ENCODE measurements around the gene PROX1.

Gene PROX1

DNA sequence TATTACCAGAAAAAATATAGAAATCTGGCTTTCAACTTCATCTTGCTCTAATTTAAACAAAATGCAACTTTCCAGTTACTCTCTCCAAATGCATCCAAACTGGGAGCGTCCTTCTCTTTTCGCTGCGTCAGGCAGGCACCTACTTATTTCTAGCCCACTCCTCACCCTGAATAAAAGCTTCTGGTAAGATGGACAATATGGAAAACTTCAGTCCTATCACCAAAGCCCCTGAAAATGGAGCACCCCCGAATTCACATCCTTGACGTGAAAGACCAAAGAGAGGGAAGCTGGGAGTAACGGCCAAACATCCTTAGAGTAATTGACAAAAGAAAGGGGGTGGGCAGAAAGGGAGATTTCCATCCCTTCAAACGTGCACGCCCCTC is 5.5 kb upstream of the PROX1 start:
- no peak for DNase-seq

DNA sequence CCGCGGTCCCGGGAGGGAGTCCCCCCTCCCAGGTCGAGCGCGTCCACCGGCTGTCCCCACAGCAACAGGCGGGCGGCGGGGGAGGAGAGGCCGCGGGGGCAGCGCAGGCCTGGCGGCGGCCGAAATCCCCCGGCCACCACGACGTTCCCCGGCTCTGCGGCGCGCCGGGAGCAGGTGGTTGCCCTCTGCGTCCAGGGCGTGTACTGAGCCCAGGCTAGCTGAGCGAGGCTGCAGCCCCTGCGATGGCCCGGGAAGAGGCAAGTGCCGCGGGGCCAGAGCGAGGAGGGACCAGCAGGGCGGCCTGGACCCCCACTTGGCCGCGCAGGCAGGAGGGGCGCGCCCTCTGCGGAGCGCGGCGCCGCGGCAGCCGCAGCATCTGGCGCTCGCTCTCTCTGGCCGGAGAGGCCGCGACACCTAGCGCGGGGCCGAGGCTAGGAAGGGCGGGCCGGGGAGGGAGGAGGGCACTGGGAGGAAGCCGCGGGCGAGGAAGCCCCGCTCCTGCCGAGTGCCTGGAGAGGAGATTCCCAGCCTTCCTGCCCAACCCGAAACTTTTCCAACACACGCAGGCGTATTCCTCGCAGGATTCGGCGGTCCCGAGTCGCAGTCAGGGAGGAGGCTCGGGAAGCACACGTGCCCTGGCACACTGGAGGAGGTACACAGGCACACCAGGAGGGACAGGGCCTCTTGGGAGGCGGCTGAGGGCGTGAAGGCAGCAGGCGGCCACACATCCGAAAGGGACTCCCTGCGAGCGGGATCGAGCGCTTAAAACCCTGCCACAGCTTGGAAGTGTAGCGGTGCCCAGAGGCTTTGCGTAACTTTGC is 4.9 kb upstream of the PROX1 start:
- DNase-seq, result no peak

DNA sequence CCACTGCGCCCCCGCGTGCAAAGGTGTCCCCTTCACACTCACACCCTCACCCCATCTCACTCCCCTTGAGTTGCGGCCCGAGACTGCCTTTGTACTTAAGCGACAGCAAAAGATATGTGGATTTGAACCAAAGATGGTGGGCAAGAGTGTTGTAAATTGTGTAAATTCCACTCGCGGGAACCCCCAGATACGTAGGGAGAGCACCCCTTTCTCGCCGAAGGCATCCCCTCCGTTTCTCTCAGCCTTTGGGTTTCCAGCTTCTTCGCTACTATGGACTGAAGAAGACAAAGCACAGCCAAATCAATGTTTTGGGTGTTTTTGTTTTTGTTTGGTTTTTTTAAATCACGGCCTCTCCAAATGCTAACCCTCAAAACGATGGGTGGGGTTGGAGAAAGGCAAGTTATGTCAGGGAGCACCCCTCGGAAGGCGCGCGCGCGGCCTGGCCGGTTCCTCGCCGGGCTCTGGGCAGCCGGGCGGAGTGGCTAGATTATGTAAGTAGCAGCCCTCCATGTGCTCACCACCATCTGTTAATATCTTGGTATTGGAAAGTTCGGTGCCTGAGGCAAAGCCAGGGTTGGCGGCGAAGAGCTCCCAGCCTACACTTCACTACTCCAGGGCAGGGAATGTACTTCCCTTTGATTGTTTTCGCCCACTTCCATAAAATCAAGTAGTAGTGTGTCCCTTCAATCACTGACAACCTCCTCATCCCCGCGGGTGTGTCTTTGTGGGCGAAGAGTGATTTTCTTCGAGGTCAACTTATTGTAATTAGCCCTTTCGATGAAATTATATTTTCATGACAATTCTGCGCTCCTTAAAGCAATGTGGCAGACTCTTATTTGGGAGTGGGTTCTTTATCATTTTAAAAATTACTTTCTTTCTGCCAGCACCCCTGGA is 4.0 kb upstream of the PROX1 start:
- DNase-seq, result no peak

DNA sequence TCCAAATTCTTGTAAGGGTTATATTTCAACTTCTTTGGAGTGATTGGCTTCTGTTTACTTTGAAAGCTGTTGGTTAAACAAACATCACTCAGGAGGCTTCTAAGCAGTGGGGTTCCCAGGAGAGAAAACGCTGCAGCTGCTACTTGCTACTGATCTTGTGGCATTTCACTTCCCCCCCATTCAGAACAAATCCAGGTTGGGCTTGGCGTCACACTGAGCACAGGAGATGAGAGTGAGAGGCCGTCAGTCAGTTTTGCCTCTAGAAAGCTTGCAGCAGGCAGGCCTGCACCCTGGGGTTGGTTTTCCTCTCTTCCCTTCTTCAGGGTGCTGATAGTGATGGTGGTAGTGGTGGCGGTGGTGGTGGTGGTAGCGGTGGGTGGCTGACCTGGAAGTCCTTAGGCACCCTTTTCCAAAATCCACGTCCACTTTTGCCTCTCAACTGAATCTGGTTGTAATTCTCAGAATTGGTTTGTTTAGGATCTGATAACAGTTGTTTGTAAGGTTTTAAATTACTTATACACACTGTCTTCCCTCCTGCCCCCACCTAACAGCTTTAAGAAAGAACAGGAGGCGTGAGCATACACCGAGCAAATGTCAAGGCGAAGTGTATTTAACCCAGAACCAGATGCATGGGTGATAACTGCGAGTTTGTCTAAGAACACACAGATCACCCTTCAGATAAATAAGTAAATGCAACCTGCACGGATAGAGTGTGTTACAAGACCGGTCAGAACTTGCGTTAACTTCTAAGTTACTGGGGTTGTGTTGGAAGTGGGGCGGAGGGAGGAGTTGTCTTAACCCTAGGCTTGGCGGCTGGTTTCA is 3.2 kb upstream of the PROX1 start:
- DNase-seq, result no peak

DNA sequence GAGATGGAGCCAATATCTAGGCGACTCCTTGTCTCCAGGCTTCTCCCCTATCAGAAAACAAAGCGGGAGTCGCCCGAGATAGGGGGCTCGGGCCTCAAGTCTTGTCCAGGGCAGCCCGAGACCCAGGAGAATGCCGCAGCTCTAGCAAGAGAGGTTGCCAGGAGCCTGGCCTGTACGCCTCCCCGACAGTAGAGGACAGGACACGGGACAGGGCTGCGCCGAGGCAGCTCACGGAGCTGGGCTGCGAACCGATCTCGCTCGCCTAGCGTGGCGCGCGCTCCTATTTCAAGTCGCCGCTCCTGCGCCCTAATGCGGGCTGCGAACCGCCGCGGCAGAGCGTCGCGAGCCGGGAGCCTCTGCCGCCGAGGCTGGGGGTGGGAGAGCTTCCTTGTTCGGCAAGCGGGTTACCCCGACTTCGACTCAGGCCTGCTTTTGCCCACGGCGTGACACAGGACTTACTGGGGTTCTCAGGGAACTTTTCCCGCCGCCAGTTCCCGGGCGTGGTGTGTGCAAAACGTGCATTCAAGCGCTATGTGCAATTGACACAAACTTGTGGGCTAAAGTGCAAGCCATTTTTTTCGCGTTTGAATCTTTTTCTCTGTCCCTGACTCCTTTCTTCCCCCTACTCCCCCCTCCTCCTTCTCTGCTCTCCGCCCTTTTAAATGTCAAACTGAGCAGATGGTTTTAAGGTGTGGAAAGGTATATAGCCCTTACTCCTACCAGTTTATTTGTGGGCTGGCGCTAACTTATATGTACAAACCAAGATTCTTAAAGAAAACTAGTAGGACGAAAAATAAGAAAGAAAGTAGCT is 2.4 kb upstream of the PROX1 start:
- DNase-seq, result no peak

DNA sequence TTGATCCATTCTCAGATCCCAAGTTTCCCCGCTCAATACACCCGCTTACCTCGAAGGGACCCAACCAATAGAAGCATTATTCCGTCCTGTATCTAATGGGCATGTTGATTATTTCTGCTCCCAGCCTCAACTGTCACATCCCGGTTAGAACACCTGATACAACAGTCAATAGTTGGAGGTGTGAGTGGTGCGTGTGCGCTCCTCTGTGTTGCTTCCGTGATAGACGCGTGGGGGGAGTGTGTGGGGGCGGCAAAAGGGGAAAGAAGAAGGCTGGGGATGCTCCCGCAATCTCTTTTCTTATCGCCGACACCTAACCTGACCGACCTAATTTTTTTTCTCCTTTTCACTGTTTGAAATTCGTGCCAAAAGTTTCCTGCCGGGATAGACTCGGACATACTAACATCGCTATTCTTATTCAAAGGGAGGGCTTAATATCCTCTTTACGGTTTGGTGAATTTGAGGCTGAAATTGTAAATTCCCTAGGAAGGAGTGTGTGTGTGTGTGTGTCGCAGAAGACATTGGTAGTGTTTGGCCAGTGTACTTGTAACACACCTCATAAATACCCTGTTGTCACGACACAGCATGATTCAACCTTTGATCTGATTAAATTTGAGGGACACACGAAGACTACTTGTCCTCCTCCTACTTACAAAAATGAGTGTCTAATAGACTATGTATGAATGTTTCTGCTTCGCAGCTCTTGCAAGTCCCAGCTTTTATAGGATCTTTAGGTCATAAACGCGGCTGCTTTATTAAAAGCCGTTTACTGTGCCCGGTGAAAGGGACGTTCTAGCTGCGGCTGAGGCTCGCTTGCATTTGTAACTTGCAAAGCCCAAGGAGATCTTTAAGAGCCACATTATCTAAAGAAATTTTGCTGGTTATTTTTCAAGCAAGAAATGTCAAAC is 1.5 kb upstream of the PROX1 start:
- DNase-seq, result no peak

DNA sequence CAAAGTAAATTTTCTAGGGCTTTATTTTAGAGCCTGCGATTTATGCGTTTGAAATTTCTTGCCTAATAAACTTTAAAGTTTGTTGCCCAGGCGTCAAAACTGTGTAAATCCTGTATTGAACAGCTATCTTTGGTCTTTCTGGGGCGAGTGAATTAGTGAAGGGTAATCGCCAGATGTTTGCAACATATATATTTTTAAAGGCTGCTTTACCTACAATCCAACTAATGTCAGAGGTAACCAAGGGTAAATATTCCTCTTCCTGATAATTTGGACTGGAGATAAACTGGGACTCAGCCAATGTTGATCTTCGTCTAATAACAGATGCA is 885 bp upstream of the PROX1 start:
- no peak for DNase-seq

DNA sequence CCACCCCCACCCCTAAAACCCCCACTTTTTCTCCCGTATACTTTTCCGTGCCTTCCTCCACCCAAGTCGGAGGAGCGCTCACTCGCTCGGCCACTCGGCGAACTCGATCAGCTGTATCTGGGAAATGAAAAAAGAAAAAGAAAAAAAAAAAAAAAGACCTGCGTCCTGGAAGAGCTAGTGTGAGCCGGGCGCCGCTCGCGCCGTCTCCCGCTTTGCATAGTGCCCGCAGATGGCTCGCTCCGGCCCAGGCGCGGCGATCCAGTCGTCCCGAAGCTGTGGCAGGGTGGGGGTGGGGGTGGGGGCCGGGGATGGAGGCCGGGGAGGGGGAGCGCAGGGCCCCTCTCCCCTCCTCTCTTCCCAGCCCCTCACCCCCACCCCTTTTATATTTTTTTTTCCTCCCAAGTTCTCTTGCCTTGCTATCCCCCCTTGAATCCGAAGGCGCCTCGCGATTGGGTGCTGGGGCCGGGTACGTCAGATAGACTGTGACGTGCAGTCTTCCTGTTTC is 299 bp upstream of the PROX1 start:
- DNase-seq, result no peak

DNA sequence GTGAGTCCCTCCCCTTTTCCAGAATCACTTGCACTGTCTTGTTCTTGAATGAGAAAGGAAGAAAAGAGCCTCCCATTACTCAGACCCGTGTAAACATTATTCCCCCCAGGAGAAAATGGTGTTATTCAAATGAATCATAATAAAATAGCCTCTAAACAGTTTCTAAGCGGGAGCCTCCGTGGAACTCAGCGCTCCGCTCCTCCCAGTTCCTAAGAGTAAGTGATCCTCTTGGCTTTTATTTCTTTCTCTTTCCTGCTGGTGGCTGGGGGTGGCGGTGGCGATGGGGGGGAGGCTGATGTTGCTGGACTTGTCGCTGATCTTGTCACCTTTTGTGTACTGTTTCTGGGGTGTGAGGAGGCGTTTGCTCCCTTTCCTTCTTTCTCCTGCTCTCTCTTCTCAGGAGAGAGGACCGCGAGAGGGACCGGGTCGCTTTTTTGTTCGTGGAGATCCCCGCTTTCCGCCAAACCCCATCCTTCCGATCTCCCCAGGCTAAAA is 781 bp downstream of the PROX1 start:
- DNase-seq, result no peak

DNA sequence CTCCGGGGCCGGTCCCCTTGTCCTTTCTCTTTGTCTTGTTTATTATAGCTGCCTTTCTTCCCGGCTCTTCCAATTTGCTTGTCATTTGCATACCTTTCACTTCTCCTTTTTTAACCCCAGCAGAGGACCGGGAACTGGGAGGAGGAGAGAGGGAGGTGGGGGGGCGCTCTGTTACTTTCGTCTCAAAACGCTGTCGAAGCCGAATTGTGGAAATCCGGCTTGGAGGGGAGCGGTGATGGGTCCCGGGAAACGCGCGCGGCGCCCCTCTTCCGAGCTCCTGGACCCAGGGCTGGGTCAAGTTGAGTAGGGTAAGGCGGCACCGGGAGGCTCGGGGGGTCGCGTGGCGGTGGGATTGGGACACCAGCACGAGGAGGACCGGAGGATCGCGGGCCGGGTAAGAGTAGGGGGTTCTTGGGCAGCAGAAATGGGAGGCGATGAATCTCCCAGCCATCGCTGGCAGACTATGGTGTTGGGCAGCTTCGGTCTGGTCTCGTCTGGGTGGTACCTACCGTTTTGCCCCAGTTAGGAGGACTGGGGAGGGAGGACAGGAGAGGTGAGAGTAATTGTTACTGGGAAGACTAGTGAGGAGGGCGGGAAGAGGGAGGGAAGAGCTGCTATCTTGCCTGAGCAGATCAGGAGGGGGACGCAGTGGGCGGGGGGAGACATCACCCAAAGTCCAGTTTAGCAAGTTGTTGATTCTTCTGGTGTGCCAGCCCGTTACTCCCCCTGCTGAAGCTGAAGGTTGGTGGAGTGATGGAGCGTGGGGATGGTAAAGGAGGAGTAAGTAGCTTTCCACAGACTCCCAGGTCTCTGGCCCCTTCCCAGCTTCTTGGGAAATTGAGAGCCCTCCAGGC is 1.5 kb downstream of the PROX1 start:
- DNase-seq, result no peak

DNA sequence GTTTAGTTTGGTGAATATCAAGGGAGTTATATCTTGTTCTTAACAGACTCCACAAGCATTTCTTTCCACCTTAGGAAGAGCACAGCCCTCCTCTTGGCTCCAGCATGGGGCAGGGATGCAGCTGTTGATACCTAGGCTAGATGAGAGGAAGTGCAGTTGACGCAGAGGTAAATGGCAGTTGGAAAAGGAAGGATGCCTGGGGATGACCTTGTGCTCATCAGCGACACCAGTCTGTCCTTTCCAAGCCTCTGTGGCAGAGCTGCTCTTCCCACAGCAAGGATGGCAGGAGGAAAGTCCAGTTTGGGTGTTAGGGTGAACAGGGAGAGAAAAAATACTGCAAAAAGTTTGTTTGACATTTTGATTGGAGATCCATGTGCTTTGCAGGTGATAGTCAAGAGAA is 6.2 kb downstream of the PROX1 start:
- no peak for DNase-seq

DNA sequence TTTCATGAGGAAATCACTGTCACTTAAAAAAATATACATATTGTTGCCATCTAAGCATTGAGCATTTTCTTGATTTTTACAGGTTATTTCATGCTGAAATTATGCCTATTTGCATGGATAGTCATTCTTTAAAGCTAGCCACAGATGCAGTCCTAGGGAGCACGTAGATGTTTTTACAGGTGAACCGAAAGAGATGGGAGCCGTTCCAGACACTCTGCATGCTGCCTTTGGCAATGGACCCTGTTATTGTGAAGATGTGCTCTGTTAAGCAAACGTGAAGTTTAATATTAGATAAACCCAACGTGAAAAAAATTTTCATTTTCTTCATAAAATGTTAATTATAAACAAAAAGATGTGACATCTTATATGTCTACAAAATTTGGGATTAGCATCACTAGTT is 7.1 kb downstream of the PROX1 start:
- DNase-seq, result no peak

DNA sequence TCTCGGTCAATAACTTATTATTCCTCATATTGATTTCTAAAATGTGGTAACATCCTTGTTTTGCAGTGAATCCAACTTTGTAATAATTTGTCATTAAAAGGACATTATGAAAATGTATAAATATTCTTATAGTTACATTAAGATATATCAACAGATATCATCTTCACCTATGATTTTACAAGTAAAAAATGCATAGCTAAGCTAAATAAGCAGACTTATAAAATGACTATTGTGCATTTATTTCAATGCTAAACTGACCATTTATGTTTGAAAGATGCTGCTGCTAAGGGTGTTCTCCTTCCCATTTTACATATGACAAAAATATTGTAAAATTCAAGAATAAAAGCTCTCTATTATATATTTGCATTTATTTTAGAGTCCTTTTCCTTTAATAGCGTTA is 7.8 kb downstream of the PROX1 start:
- no peak for DNase-seq

DNA sequence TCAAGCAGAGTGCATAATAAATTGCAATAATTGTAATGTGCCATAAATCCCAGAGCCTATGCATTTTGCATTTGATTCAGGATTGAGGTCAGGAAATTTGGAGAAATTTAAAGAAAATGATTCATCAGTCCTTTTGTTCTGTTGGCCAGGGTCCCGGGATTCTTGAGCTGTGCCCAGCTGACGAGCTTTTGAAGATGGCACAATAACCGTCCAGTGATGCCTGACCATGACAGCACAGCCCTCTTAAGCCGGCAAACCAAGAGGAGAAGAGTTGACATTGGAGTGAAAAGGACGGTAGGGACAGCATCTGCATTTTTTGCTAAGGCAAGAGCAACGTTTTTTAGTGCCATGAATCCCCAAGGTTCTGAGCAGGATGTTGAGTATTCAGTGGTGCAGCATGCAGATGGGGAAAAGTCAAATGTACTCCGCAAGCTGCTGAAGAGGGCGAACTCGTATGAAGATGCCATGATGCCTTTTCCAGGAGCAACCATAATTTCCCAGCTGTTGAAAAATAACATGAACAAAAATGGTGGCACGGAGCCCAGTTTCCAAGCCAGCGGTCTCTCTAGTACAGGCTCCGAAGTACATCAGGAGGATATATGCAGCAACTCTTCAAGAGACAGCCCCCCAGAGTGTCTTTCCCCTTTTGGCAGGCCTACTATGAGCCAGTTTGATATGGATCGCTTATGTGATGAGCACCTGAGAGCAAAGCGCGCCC is 8.7 kb downstream of the PROX1 start:
- no peak for DNase-seq

DNA sequence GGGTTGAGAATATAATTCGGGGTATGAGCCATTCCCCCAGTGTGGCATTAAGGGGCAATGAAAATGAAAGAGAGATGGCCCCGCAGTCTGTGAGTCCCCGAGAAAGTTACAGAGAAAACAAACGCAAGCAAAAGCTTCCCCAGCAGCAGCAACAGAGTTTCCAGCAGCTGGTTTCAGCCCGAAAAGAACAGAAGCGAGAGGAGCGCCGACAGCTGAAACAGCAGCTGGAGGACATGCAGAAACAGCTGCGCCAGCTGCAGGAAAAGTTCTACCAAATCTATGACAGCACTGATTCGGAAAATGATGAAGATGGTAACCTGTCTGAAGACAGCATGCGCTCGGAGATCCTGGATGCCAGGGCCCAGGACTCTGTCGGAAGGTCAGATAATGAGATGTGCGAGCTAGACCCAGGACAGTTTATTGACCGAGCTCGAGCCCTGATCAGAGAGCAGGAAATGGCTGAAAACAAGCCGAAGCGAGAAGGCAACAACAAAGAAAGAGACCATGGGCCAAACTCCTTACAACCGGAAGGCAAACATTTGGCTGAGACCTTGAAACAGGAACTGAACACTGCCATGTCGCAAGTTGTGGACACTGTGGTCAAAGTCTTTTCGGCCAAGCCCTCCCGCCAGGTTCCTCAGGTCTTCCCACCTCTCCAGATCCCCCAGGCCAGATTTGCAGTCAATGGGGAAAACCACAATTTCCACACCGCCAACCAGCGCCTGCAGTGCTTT is 9.4 kb downstream of the PROX1 start:
- no peak for DNase-seq

DNA sequence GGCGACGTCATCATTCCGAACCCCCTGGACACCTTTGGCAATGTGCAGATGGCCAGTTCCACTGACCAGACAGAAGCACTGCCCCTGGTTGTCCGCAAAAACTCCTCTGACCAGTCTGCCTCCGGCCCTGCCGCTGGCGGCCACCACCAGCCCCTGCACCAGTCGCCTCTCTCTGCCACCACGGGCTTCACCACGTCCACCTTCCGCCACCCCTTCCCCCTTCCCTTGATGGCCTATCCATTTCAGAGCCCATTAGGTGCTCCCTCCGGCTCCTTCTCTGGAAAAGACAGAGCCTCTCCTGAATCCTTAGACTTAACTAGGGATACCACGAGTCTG is 10.0 kb downstream of the PROX1 start:
- DNase-seq, result no peak

DNA sequence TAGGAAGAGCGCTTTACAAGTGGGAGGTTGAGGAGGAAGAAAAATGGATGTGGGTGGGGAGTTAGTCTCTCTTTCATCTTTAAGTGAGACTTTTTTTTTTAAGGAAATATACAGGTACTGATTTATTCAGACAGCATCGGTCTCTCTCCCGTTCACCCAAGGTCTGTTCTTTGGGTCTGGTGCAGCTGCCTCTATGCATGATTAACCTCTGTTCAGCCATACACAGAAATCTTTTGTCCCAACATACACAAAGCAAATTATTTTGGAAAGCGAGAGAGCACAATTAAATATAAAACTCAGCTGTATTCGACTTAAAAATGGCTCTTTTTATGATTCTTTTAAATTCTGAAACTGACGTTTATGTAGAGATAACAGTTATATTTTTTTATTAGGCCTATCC is 11.0 kb downstream of the PROX1 start:
- no peak for DNase-seq

DNA sequence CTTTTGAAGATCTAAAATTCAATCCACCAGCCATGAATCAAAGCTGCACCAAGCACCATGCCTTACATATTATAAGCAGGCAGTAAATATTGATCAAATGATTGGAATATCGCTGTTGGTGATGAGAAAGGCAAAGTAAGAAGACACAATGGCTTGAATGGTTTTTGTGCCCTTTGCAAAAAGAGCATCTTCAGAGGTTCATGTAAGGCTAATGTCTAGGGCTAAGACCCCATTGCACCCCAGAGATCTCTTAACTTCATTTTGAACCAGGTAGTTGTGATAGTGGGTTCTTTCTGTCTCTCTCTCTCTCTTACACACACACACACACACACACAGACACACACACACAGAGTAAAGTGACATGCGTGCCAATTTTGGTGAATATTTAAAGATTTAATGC is 12.0 kb downstream of the PROX1 start:
- no peak for DNase-seq

DNA sequence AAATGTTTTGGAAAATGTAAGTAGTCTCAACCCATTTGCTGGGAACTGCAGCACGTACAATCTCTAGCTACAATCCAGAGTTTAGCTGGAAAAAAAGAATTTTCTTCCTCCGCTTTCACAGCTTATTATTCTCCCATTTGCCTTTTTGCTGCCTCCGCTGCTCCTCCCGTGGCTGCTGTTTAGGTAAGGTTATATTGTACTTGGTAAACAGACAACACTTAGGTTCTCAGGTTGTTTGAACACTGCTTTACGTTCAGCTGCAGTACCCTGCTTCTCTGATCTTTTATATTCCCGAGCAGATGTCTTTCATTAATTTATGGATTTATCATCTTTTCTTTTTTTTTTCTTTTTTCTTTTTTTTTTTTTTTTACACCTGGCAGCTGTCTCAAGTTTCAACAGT is 14.3 kb downstream of the PROX1 start:
- DNase-seq, result no peak
